ENCODE results near the gene MAMLD1.

MAMLD1 gene

GRCh38 chrX:150504397-150505182 lies 141.5 kb downstream of the MAMLD1 start:
- no peak for DNase-seq

- DNase-seq = no peak
Observed at GRCh38 chrX:150506020-150506419, 142.9 kb downstream of the MAMLD1 start.

- DNase-seq = no peak
Observed at GRCh38 chrX:150506486-150506885, 143.4 kb downstream of the MAMLD1 start.

- no peak for DNase-seq
Observed at GRCh38 chrX:150507251-150507856, 144.2 kb downstream of the MAMLD1 start.

- no peak for DNase-seq
Observed at GRCh38 chrX:150508018-150508417, 144.9 kb downstream of the MAMLD1 start.

DNA sequence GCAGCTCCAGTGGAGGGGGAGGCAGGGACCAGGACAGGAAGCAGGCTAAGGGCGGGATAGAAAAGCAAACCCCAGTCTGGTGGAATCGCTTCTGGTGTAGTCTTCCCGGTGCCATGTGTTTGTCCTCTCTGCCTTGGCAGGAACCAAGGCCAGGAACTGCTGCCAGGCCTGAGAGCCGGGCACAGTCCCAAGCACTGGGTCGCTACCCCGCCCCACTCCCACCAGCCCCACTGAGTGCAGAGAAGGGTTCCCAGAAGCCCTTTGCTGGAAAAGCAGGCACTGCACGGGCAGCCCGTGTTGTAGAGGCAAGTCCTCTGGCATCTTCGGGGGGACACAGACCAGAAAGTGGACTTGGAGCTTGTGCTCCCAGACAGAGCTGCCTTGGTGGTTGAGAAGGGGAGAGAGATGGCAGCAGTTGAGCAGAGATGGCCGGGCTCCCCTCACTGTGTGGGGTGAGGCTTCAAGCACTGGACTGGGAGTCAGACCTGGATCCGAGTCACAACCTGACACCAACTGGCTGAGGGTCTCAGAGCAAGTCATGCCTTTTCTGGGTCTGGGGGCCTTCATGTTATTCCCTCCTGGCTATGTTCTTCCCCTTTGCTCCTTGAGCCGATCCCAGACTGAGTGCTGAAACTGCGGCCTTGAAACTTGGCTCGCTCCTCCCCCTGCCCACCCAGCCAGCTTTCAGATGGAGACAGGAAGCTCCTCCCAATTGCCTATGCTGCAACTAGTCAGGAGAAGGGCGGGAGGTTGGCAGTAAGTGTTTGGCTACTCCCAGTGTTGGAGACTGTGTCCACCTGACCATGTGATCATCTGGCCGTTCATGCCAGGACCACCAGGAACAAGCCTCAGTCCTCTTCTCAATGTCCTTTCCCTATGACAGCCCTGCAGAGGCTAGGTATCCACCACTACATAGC lies 145.6 kb downstream of the MAMLD1 start:
- no peak for DNase-seq

DNA sequence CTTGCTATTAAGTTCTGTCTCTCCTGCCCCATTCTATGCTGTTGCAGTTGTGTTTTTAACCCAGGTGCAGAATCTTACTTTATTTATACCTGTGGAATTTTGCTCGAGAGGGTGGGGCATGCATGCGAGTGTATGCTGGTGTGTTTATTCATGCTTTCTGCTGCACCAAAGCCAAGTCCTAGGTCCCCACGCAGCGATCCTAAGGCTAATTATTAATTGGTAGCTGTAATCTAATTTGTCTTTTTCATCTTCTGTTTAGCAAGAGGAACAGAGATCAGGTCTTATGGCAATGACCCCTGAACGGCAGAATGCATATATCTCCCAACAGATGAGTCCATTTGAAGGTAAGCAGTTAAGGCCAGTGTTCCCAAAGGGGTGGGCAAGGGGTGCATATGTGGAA lies 146.6 kb downstream of the MAMLD1 start:
- DNase-seq = no peak

- no peak for DNase-seq
Observed at GRCh38 chrX:150512461-150512901, 149.4 kb downstream of the MAMLD1 start.

- DNase-seq = no peak
Observed at GRCh38 chrX:150513544-150513943, 150.4 kb downstream of the MAMLD1 start.

DNA sequence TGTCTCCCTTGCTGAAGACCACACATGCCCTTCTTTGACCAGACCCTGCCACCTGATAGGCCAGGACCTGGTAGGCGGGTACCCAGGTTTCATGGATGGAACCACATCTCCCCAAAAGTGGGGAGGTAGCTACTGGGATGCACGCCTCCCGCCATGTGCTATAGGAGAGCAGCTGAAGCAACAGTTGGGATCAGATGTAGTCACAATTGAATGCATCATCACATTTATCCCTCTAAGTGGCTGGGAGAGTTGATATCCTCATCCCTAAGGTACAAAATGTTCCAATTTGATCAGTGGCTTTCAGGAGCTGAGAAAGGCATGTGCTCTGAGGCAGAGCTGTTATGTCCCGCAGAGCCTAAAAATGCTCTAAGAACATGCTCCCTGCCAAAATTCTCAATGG lies 151.3 kb downstream of the MAMLD1 start:
- DNase-seq = no peak

DNA sequence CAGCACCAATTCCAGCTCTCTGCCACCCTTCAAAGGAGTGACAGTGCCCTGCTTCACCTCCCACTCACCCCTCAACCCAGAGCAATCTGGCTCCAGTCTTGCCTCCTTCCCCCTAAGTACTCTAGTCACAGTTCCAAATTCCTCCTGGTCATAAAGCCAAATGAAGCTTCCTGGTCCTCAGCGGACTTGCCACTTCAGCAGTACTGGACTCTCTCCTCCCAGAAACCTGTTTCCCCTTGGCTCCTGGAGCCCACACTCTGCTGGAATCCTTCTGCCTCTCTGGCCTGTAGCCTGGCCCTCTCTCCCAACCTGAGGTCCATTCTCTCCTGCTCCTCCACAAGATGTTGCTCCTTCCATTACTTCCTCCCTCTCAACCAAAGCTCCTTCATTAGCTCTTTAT lies 152.7 kb downstream of the MAMLD1 start:
- no peak for DNase-seq

DNA sequence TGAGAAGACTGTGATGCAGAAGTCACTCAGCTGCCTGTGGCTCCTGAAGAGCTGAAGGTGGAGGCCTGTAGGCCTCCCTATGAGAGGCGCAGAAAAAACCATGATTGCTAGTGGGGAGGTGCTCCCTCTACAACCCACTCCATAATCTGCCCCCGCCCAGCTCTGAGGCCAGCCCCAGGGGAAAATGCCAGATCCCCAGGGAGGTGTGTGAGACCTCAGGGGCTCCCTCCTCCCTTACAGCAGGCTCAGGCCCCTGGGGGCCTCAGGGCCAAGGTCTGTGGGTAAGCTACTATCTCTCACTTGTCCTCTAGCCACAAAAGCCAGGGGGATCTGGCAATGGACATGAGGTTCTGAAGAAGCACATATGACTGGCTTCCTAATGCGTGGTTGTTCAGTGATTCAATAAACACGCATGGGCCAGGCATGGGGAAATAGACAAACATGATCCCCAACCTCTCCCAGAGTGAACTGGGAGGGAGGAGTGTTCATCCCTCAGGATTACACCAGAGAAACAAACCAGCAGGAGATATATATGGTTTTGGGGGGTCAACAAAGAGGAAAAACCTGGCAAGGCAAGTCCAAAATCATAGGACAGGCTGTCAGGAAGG lies 154.3 kb downstream of the MAMLD1 start:
- no peak for DNase-seq

- no peak for DNase-seq
Observed at GRCh38 chrX:150522494-150522893, 159.4 kb downstream of the MAMLD1 start.

GRCh38 chrX:150525061-150525919 lies 162.2 kb downstream of the MAMLD1 start:
- DNase-seq = no peak

- DNase-seq = no peak
Observed at GRCh38 chrX:150526692-150527091, 163.6 kb downstream of the MAMLD1 start.

GRCh38 chrX:150527108-150527507 lies 164.0 kb downstream of the MAMLD1 start:
- no peak for DNase-seq

DNA sequence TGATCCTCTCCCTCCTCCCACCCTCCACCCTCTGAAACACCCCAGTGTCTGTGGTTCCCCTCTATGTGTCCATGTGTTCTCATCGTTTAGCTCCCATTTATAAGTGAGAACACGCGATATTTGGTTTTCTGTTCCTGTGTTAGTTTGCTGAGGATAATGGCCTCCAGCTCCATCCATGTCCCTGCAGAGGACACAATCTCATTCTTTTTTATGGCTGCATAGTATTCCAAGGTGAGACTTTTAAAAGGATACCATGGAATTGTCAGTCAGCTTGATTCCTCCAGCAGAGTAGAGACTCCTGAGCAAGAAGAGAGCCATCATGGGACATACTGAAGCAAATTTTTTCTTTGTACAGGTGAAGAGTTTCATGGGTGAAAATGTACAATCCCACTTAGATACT lies 166.5 kb downstream of the MAMLD1 start:
- no peak for DNase-seq

DNA sequence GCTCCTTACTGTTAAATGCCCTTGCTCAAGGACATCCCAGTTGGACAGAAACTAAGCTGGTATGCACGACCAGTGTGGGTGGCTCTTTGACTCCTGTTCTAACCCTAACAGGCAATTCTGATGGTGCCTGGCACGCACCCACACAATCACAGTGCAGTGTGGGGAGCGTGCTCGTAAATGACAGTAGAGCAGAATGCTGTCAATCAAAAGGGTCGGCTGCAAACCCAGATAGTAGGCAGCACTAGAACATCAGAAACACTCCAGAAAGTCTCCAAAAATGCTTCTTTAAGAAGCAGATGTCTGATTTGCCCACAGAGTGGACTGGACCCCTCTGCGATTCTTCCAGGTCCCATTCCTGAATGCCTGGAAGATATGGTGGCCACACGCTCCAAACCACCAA lies 167.7 kb downstream of the MAMLD1 start:
- DNase-seq = no peak

DNA sequence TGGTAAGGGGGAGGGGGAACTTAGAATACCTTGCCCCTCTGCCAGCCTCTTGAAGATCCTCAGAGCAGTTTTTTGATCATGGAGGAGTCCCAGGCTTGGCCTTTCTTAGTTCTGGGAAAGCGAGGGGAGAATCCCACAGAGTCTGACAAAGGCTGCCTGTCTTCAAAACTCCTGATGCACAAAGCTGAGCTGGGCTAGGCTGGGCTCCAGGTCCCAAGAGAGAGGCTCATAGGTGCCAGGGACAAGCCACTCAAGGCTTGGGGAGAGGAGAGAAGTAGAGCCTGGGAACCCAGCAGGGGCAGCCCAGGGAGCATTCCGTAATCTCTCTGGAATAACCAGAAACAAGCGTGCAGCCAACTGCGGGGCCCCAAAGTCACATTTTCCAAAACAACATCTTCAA lies 168.3 kb downstream of the MAMLD1 start:
- DNase-seq = no peak

GRCh38 chrX:150533863-150534262 lies 170.7 kb downstream of the MAMLD1 start:
- no peak for DNase-seq

DNA sequence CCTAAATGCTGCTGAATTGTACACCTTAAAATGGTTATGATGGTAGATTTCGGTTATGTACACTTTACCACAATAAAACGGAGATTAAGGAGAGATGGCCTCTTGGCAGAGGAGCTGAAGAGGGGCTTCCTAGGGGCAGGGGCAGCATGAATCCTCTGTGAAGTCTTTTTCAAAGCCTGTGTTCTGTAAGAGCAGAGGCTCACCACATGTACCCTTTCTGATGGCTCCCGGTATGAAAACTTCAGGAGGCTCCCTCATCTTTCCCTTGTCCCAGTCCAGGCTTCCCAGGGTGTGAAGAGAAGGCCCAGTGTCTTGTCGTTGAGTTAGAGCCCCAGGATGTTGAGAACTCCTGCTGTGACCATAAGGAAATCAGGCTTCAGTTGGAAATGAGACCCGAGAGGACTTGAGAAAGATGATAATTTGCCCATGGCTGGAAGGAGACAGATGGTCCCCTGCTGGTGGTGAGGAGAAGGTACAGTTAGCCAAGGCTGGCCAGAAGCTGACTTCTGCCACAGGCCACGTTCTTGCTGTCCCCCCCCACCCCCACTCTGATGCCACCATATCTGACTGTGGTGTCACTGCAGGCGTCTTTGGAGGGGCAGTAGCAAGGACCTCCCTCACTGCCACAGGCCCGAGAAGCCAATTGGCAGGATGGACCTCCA lies 173.5 kb downstream of the MAMLD1 start:
- DNase-seq = no peak

DNA sequence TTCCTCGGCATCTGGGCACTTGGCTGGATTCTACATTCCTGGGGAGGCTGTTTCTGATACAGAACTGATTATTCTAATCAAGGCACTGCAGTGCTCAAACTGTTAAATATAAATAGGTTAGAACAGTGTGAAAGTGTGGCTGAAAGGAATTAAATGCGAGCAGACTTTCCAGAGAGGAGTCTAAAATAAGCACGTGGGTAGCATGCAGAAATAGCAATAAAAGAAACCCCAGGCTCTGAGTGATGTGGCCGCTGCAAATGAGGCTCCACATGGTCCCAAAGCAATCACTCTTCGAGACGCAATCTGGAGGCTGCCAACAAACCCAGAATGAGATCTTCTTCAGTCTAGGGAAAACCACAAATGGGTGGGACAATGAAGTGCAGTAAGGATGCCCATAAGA lies 174.7 kb downstream of the MAMLD1 start:
- DNase-seq = no peak

Data from CD4-positive, alpha-beta T cell treated with Interleukin-6 for 4 hours (primary cell).